ENCODE data around the gene GSPT2. TPM values are rescaled to one million over a fixed set of nuclear protein-coding genes. Genes with fewer than 3 reads are reported as not detected.
A peak's percentile ranks its signal among the peaks of the same experiment; 100 is the strongest.
"Not testable (repeated sequence)": the region's sequence is repeated elsewhere in the genome, so short reads cannot be mapped to it uniquely, and the experiment has no call there.

GSPT2 gene
- 38.1 and 48.5 TPM in 2 replicates for total RNA-seq (2022)
- percentile 96 among the genes with signal in this experiment for Bru-seq, nascent RNA
- BruChase-seq, experiment 1, labeled RNA remaining after a 6-hour chase: percentile 94 among the genes with signal in this experiment
- BruChase-seq, experiment 2, labeled RNA remaining after a 2-hour chase: percentile 99 among the genes with signal in this experiment
- long read RNA-seq, transcript GSPT2-201 (1 exons, 2,802 nt): major isoform, 94 of 97 reads
- long read RNA-seq, partial matches to known transcripts: 0 of 97 reads
- long read RNA-seq, other reads (novel, unspliced or antisense): 3 of 97 reads

GRCh38 chrX:51743179-51743957 is at the start of gene GSPT2:
GSPT2 (plus strand) TSS chrX:51743442; CDS start chrX:51743627, 185 bp downstream.
- intact Hi-C loops (cut with micrococcal nuclease; ENCODE audit: unreplicated experiment): no loop called here
- no TSS peak for BruUV-seq (replicated peaks)
- H3K27me3 Mint-ChIP-seq (ENCODE audit: unreplicated experiment): no peaks in the 10 kb centered on the region
- peak; percentile 69 for DNase-seq
- peak within 1 kb of the TSS; percentile 99 for H3K27ac Mint-ChIP-seq (ENCODE audit: unreplicated experiment)
- H3K4me3 Mint-ChIP-seq (ENCODE audit: low read depth, unreplicated experiment): peak within 1 kb of the TSS; percentile 92
- CTCF ChIA-PET: no interaction called here
- no peaks in the 10 kb centered on the region for H3K9me3 Mint-ChIP-seq (ENCODE audit: low read depth, unreplicated experiment)
- peaks cover 45% of the 10 kb centered on the region for H3K36me3 Mint-ChIP-seq (ENCODE audit: insufficient read depth, unreplicated experiment)
- peaks cover 13% of the 10 kb centered on the region for H3K4me1 Mint-ChIP-seq (ENCODE audit: low read depth, unreplicated experiment)
- no peak for TF ChIP-seq CTCF (IDR thresholded peaks at IDR 0.05; ENCODE audit: unreplicated experiment)

GRCh38 chrX:51694254-51694653 is 49.0 kb upstream of the GSPT2 start:
- Mint-ChIP-seq H3K27me3 (ENCODE audit: unreplicated experiment) (no peaks in the 10 kb centered on the region), H3K9me3 (ENCODE audit: low read depth, unreplicated experiment) (no peaks in the 10 kb centered on the region), H3K4me3 (ENCODE audit: low read depth, unreplicated experiment) (no peak overlapping the region), H3K4me1 (ENCODE audit: low read depth, unreplicated experiment) (no peaks in the 10 kb centered on the region), H3K27ac (ENCODE audit: unreplicated experiment) (no peak overlapping the region), H3K36me3 (ENCODE audit: insufficient read depth, unreplicated experiment) (no peaks in the 10 kb centered on the region)
- intact Hi-C loops (cut with micrococcal nuclease; ENCODE audit: unreplicated experiment): no loop called here
- no peak for DNase-seq
- no TSS peak for BruUV-seq (replicated peaks)
- CTCF ChIA-PET: no interaction called here
- no peak for TF ChIP-seq CTCF (IDR thresholded peaks at IDR 0.05; ENCODE audit: unreplicated experiment)

GRCh38 chrX:51697397-51697796 is 45.8 kb upstream of the GSPT2 start:
- intact Hi-C loops (cut with micrococcal nuclease; ENCODE audit: unreplicated experiment): no loop called here
- Mint-ChIP-seq H3K4me3 (ENCODE audit: low read depth, unreplicated experiment) (no peak overlapping the region), H3K9me3 (ENCODE audit: low read depth, unreplicated experiment) (no peaks in the 10 kb centered on the region), H3K27me3 (ENCODE audit: unreplicated experiment) (no peaks in the 10 kb centered on the region), H3K36me3 (ENCODE audit: insufficient read depth, unreplicated experiment) (no peaks in the 10 kb centered on the region), H3K4me1 (ENCODE audit: low read depth, unreplicated experiment) (no peaks in the 10 kb centered on the region), H3K27ac (ENCODE audit: unreplicated experiment) (no peak overlapping the region)
- no TSS peak for BruUV-seq (replicated peaks)
- CTCF ChIA-PET: no interaction called here
- no peak for TF ChIP-seq CTCF (IDR thresholded peaks at IDR 0.05; ENCODE audit: unreplicated experiment)
- DNase-seq: no peak

- H3K4me1 Mint-ChIP-seq (ENCODE audit: low read depth, unreplicated experiment); H3K4me3 Mint-ChIP-seq (ENCODE audit: low read depth, unreplicated experiment); CTCF ChIA-PET; intact Hi-C loops (cut with micrococcal nuclease; ENCODE audit: unreplicated experiment); BruUV-seq (replicated peaks); H3K9me3 Mint-ChIP-seq (ENCODE audit: low read depth, unreplicated experiment); H3K36me3 Mint-ChIP-seq (ENCODE audit: insufficient read depth, unreplicated experiment); H3K27me3 Mint-ChIP-seq (ENCODE audit: unreplicated experiment); DNase-seq; H3K27ac Mint-ChIP-seq (ENCODE audit: unreplicated experiment): not testable (repeated sequence)
Observed at GRCh38 chrX:51710277-51711164, 32.7 kb upstream of the GSPT2 start, which contains the start of gene CENPVL1. CENPVL1 (plus strand) TSS chrX:51710512; CDS start chrX:51710512, 0 bp downstream.

- H3K4me3 Mint-ChIP-seq (ENCODE audit: low read depth, unreplicated experiment); H3K9me3 Mint-ChIP-seq (ENCODE audit: low read depth, unreplicated experiment); H3K36me3 Mint-ChIP-seq (ENCODE audit: insufficient read depth, unreplicated experiment); H3K27me3 Mint-ChIP-seq (ENCODE audit: unreplicated experiment); H3K4me1 Mint-ChIP-seq (ENCODE audit: low read depth, unreplicated experiment); CTCF ChIA-PET; intact Hi-C loops (cut with micrococcal nuclease; ENCODE audit: unreplicated experiment); BruUV-seq (replicated peaks); DNase-seq; H3K27ac Mint-ChIP-seq (ENCODE audit: unreplicated experiment): not testable (repeated sequence)
Observed at GRCh38 chrX:51712943-51713647, 30.1 kb upstream of the GSPT2 start.

Data from Calu3 (cell line).